RWPE2 (cell line): Measurements from ENCODE around the gene COX15.

Experiments used
- ATAC-seq: fragments of 200-7000 bp; cut with Tn5 transposase; 3 replicates; pipeline ENCODE4 v1.9.1; 2021; ENCODE audit warnings: low read depth
- DNase-seq: peaks from one replicate; pipeline ENCODE4 v3.0.0-alpha.2; 2020; ENCODE audit warnings: low spot score
- H3K27ac ChIP-seq: fragments of 450-650 bp; 2 replicates; pipeline ENCODE4 v1.5.1; 2017; ENCODE audit warnings: mild to moderate bottlenecking; ENCODE audit not compliant: poor library complexity, severe bottlenecking
- H3K27me3 ChIP-seq: fragments of 250-450 bp; sonication (Bioruptor Pico); 2 replicates; pipeline ENCODE4 v1.5.1; 2021; ENCODE audit warnings: mild to moderate bottlenecking, moderate library complexity; ENCODE audit not compliant: insufficient read depth, poor library complexity, severe bottlenecking
- H3K36me3 ChIP-seq: fragments of 250-450 bp; sonication (Bioruptor Pico); 2 replicates; pipeline ENCODE4 v1.5.1; 2020; ENCODE audit warnings: low read depth, mild to moderate bottlenecking, moderate library complexity
- H3K4me1 ChIP-seq: fragments of 250-450 bp; sonication (Bioruptor Pico); 2 replicates; pipeline ENCODE4 v1.5.1; 2021; ENCODE audit warnings: mild to moderate bottlenecking, moderate library complexity; ENCODE audit not compliant: insufficient read depth, poor library complexity, severe bottlenecking
- H3K4me3 ChIP-seq: fragments of 250-450 bp; sonication (Bioruptor Pico); 2 replicates; pipeline ENCODE4 v1.5.1; 2021; ENCODE audit warnings: mild to moderate bottlenecking, moderate library complexity; ENCODE audit not compliant: severe bottlenecking
- H3K9me3 ChIP-seq: fragments of 250-450 bp; sonication (Bioruptor Pico); 2 replicates; pipeline ENCODE4 v1.5.1; 2021; ENCODE audit warnings: mild to moderate bottlenecking, moderate library complexity; ENCODE audit not compliant: severe bottlenecking
- CTCF ChIP-seq: fragments of 450-650 bp; IDR thresholded peaks from one replicate; pipeline ENCODE4 v1.5.1; 2017; ENCODE audit warnings: mild to moderate bottlenecking, moderate library complexity; ENCODE audit not compliant: poor library complexity, severe bottlenecking

The COX15 gene

GRCh38 chr10:99698504-99699080 is 33.3 kb downstream of the COX15 start:
- Histone ChIP-seq H3K4me1 (no peaks in the 10 kb centered on the region), H3K9me3 (no peaks in the 10 kb centered on the region), H3K27me3 (no peaks in the 10 kb centered on the region), H3K4me3 (no peak overlapping the region), H3K27ac (no peak overlapping the region), H3K36me3 (peaks cover 95% of the 10 kb centered on the region)
- TF ChIP-seq CTCF: peak; percentile 33
- ATAC-seq (peak; percentile 50; the same call in 2 of the 3 replicates), DNase-seq (no peak)

GRCh38 chr10:99695761-99696160 is 36.2 kb downstream of the COX15 start:
- Histone ChIP-seq H3K36me3 (peaks cover 93% of the 10 kb centered on the region), H3K4me1 (no peaks in the 10 kb centered on the region), H3K27me3 (no peaks in the 10 kb centered on the region), H3K9me3 (no peaks in the 10 kb centered on the region), H3K27ac (no peak overlapping the region), H3K4me3 (no peak overlapping the region)
- no peak for TF ChIP-seq CTCF
- DNase-seq (no peak), ATAC-seq (no peak)

GRCh38 chr10:99693933-99694583 is 37.9 kb downstream of the COX15 start:
- no peak for DNase-seq
- peaks cover 12% of the 10 kb centered on the region for H3K4me1 ChIP-seq
- H3K4me3 ChIP-seq: no peak overlapping the region
- H3K36me3 ChIP-seq: peaks cover 89% of the 10 kb centered on the region
- H3K27me3 ChIP-seq: no peaks in the 10 kb centered on the region
- peak; percentile 52; the same call in 2 of the 3 replicates for ATAC-seq
- H3K27ac ChIP-seq: peak overlapping the region; percentile 35
- no peaks in the 10 kb centered on the region for H3K9me3 ChIP-seq
- TF ChIP-seq CTCF: no peak

- H3K27me3 ChIP-seq: no peaks in the 10 kb centered on the region
- no peak for DNase-seq
- peaks cover 77% of the 10 kb centered on the region for H3K36me3 ChIP-seq
- no peak overlapping the region for H3K4me3 ChIP-seq
- H3K9me3 ChIP-seq: no peaks in the 10 kb centered on the region
- peak; percentile 84 for ATAC-seq
- H3K27ac ChIP-seq: peak overlapping the region; percentile 53
- TF ChIP-seq CTCF: no peak
- peaks cover 41% of the 10 kb centered on the region for H3K4me1 ChIP-seq
Measured at GRCh38 chr10:99689461-99689860, 42.5 kb downstream of the COX15 start.

GRCh38 chr10:99685597-99685967 is 46.3 kb downstream of the COX15 start:
- ATAC-seq (peak; percentile 47), DNase-seq (no peak)
- H3K9me3 ChIP-seq: no peaks in the 10 kb centered on the region
- H3K27ac ChIP-seq: peak overlapping the region; percentile 63
- peaks cover 77% of the 10 kb centered on the region for H3K36me3 ChIP-seq
- peaks cover 74% of the 10 kb centered on the region for H3K4me1 ChIP-seq
- no peak overlapping the region for H3K4me3 ChIP-seq
- TF ChIP-seq CTCF: no peak
- no peaks in the 10 kb centered on the region for H3K27me3 ChIP-seq
